Fibroblast of villous mesenchyme (primary cell): ENCODE data around the gene PPARGC1A. TPM values are rescaled to one million over a fixed set of nuclear protein-coding genes. Genes with fewer than 3 reads are reported as not detected.

Source experiments
- DNase-seq: peaks from one replicate; pipeline ENCODE4 v3.0.0-alpha.2; 2010; ENCODE audit warnings: low read depth
- H3K4me3 ChIP-seq: 2 replicates; pipeline ENCODE4 v1.5.1; 2011; ENCODE audit warnings: low read depth, mild to moderate bottlenecking, low read length
- total RNA-seq: library from RNA; depleted of rRNA; stranded (reverse); fragments of >200 nt; gene quantifications from 2 replicates; pipeline ENCODE4 v1.2.3, GENCODE V29; 2012
- TF ChIP-seq, protein P1 (sequence below): IDR thresholded peaks from 2 replicates; pipeline ENCODE4 v1.5.1; 2012; ENCODE audit warnings: low read depth, mild to moderate bottlenecking, low read length; ENCODE audit not compliant: insufficient read depth

The PPARGC1A gene, protein sequence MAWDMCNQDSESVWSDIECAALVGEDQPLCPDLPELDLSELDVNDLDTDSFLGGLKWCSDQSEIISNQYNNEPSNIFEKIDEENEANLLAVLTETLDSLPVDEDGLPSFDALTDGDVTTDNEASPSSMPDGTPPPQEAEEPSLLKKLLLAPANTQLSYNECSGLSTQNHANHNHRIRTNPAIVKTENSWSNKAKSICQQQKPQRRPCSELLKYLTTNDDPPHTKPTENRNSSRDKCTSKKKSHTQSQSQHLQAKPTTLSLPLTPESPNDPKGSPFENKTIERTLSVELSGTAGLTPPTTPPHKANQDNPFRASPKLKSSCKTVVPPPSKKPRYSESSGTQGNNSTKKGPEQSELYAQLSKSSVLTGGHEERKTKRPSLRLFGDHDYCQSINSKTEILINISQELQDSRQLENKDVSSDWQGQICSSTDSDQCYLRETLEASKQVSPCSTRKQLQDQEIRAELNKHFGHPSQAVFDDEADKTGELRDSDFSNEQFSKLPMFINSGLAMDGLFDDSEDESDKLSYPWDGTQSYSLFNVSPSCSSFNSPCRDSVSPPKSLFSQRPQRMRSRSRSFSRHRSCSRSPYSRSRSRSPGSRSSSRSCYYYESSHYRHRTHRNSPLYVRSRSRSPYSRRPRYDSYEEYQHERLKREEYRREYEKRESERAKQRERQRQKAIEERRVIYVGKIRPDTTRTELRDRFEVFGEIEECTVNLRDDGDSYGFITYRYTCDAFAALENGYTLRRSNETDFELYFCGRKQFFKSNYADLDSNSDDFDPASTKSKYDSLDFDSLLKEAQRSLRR
- total RNA-seq: 0.32 and 0.86 TPM in 2 replicates

DNA sequence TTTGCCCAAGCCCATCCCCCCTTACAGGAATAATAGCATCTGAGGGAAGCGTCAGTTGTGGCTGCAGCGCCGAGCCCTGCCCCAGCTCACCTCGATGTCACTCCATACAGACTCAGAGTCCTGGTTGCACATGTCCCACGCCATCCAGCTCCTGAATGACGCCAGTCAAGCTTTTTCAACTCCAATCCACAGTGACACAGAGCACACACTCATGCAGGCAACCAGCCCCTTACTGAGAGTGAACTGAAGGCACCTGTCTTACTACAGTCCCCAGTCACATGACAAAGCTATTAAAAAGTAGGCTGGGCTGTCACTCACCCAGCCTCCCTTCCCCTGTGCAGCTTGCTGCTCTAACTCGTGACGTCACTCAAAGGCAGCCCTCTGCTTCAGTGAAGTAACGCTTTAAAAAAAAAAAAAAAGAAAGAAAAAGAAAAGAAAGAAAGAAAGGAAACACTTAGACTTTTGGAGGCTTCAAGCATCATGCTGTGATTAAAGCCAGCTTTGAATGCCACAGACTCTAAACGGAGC lies at the start of gene PPARGC1A:
Gene PPARGC1A, minus strand, starts transcription at position 234 of the 528 bp plus-strand sequence. Its CDS starts 90 bp downstream, at position 144.
- H3K4me3 ChIP-seq: peak within 1 kb of the TSS; percentile 54
- TF ChIP-seq, protein P1, sequence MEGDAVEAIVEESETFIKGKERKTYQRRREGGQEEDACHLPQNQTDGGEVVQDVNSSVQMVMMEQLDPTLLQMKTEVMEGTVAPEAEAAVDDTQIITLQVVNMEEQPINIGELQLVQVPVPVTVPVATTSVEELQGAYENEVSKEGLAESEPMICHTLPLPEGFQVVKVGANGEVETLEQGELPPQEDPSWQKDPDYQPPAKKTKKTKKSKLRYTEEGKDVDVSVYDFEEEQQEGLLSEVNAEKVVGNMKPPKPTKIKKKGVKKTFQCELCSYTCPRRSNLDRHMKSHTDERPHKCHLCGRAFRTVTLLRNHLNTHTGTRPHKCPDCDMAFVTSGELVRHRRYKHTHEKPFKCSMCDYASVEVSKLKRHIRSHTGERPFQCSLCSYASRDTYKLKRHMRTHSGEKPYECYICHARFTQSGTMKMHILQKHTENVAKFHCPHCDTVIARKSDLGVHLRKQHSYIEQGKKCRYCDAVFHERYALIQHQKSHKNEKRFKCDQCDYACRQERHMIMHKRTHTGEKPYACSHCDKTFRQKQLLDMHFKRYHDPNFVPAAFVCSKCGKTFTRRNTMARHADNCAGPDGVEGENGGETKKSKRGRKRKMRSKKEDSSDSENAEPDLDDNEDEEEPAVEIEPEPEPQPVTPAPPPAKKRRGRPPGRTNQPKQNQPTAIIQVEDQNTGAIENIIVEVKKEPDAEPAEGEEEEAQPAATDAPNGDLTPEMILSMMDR: no peak
- peak; percentile 43 for DNase-seq

DNA sequence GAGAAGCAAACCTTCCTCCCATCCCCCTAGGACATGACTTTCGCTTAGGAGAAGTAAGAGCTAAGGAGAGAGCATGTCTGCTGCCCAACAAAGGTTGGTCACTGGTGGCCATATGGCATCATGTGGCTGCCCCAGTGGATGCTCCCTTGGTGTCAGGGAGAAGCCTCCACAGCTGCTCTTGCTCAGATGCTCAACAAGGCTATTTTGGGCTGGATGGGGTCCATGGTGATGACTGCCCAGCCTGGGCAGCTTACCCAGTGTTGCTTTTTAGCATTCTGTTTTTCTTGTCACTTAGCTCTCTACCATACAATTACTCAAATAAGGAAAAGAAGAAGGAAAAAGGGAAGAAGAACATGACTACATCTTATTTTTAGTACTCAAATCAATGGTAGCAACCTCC lies 48.9 kb upstream of the PPARGC1A start:
- no peak overlapping the region for H3K4me3 ChIP-seq
- no peak for DNase-seq
- TF ChIP-seq, protein P1: no peak

DNA sequence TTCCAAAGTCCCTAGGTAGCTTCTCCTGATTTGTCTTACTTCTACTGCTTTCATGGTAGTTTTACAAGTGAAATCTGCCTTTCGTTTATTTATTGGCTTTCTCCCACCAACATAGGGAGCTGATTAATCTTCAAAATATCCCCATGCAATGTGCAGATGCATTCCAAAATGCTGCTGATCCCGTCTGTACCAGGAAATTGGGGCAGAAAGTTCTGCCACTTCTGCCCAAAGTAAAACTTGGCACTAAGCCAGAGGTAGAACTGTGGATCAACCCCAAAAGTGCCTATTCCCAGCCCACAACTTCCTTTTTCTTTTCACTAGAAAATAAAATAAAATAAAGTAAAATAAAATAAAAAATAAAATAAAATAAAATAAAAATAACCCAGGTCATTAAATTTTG lies 47.3 kb upstream of the PPARGC1A start:
- no peak for DNase-seq
- no peak overlapping the region for H3K4me3 ChIP-seq
- TF ChIP-seq, protein P1: no peak

DNA sequence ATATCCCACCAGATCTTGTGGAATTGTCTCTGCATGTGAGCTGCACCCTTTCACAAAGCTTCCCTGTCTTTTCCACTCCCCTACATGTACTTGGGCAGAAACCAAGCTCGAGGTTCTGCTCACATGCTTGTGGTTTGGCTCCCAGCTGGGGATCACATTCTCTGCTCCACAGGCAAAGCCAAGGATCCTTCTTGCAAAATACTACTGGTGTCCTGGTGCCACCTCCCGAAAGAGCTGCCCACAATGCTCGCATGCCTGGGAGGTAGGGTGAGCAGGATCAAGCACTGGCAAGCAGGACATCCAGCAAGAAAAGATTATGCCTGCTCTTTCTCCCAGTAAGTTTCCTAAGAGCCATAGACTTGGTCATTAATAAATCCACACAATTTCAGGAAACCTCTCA lies 45.1 kb upstream of the PPARGC1A start:
- peak; percentile 86 for DNase-seq
- no peak overlapping the region for H3K4me3 ChIP-seq
- TF ChIP-seq, protein P1: no peak

DNA sequence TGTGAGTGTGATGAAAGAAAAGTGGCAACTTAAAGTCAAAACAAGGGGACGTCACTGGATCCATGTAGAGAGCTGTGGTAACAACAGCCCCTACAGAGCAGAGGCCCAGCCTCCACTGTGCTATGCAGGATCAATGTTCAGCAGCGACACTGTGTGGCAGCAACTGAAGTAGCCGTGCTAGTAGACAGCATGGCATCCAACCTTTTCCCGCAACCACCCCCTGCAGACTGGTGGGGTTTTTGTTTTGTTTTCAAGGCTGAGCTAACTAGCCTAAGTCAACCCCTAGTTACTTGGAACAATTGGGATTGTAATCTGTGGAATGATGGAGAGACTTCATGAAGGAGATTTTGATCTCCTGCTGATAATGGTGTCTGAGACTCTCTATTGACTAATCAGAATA lies 44.4 kb upstream of the PPARGC1A start:
- DNase-seq: no peak
- no peak overlapping the region for H3K4me3 ChIP-seq
- TF ChIP-seq, protein P1: no peak

DNA sequence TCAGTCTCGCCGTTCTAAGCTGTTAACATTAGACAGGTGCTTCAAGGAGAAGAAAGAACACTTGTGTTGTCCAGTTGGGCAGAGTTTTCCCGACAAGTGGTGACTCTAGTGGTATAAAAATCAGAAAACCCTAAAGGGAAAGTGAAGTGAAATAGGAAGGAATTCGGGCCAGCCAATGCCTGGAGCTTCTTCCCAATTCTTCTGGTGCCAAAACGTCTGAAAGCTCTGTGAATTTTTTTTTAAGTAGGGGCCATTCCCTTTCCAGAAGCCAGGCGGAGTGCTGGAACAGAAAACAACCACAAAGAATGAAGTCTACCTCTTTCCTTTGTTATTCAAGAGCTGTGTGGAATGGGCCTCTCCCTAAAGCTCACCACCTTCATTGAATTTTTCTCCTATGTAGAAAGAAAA lies 43.1 kb upstream of the PPARGC1A start:
- TF ChIP-seq, protein P1: peak; percentile 33
- DNase-seq: peak; percentile 18
- no peak overlapping the region for H3K4me3 ChIP-seq
